Peyer's patch (tissue), 4 donors: ENCODE measurements around the gene ENAM.

Source experiments
- POLR2A ChIP-seq, 2 donors: fragments of 450-650 bp; IDR thresholded peaks; one replicate each; pipeline ENCODE4 v1.5.1; 2017; ENCODE audit warnings: antibody characterized with exemption in 2 of 2, mild to moderate bottlenecking in 2 of 2, moderate library complexity in 2 of 2
- TF ChIP-seq, protein P1 (sequence below), 6 experiments: fragments of 450-650 bp in 4 of 6; fragments of 200-600 bp in 2 of 6; sonication (generic) in 1 of 6; IDR thresholded peaks; one replicate each; pipeline ENCODE4 v1.5.1; 2017 to 2019; ENCODE audit warnings: antibody characterized with exemption in 6 of 6, mild to moderate bottlenecking in 3 of 6, moderate library complexity in 1 of 6

DNA sequence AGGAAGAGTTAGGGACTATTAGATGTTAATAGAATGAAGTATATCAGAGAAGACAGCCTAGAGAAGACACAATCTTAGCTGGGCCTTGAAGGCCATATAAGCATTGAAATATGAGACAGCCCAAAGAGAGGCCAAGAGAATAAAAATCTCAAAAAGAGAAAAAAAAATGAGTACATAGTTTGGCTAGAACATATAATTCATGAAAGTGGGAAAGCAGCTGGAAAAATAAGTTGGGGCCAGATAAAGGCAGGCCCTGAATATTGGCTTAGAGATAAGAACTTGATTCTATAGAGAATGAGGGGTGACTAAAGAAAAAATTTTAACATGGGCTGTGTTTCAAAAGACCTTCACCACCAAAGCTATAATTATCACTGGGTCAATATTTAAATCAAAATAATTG is 52.4 kb downstream of the ENAM start:
- TF ChIP-seq, protein P1, sequence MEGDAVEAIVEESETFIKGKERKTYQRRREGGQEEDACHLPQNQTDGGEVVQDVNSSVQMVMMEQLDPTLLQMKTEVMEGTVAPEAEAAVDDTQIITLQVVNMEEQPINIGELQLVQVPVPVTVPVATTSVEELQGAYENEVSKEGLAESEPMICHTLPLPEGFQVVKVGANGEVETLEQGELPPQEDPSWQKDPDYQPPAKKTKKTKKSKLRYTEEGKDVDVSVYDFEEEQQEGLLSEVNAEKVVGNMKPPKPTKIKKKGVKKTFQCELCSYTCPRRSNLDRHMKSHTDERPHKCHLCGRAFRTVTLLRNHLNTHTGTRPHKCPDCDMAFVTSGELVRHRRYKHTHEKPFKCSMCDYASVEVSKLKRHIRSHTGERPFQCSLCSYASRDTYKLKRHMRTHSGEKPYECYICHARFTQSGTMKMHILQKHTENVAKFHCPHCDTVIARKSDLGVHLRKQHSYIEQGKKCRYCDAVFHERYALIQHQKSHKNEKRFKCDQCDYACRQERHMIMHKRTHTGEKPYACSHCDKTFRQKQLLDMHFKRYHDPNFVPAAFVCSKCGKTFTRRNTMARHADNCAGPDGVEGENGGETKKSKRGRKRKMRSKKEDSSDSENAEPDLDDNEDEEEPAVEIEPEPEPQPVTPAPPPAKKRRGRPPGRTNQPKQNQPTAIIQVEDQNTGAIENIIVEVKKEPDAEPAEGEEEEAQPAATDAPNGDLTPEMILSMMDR (IDR thresholded peaks at IDR 0.05) = no peak
- TF ChIP-seq POLR2A (IDR thresholded peaks at IDR 0.05) = no peak
